Central memory CD8-positive, alpha-beta T cell (primary cell): Measurements from ENCODE around the gene ATP5F1D.
"Not testable (repeated sequence)": the region's sequence is repeated elsewhere in the genome, so short reads cannot be mapped to it uniquely, and the experiment has no call there.

Source experiments
- ATAC-seq: fragments of 150-1000 bp; cut with Tn5 transposase; replicated peaks from 2 replicates; pipeline ENCODE4 v1.10.0; 2022; ENCODE audit warnings: mild to moderate bottlenecking, moderate FRiP score, moderate number of reproducible peaks; ENCODE audit not compliant: poor library complexity, severe bottlenecking; ENCODE audit errors: extremely low read depth
- DNase-seq, 2 donors: peaks; one replicate each; pipeline ENCODE4 v3.0.0; 2021; ENCODE audit warnings: low spot score in 2 of 2
- H3K27ac Mint-ChIP-seq: one replicate; pipeline ENCODE4 v1.8.0; 2022; ENCODE audit warnings: low read depth, mild to moderate bottlenecking, moderate library complexity, mixed read lengths
- H3K27me3 Mint-ChIP-seq: one replicate; pipeline ENCODE4 v1.8.0; 2022; ENCODE audit warnings: mixed read lengths
- H3K36me3 Mint-ChIP-seq: one replicate; pipeline ENCODE4 v1.8.0; 2022; ENCODE audit warnings: mild to moderate bottlenecking, moderate library complexity, mixed read lengths; ENCODE audit not compliant: insufficient read depth
- H3K4me1 Mint-ChIP-seq: one replicate; pipeline ENCODE4 v1.8.0; 2022; ENCODE audit warnings: mixed read lengths
- H3K4me3 Mint-ChIP-seq: one replicate; pipeline ENCODE4 v1.8.0; 2022; ENCODE audit warnings: mild to moderate bottlenecking, moderate library complexity, mixed read lengths
- H3K9me3 Mint-ChIP-seq: one replicate; pipeline ENCODE4 v1.8.0; 2022; ENCODE audit warnings: mixed read lengths

Gene ATP5F1D

DNA sequence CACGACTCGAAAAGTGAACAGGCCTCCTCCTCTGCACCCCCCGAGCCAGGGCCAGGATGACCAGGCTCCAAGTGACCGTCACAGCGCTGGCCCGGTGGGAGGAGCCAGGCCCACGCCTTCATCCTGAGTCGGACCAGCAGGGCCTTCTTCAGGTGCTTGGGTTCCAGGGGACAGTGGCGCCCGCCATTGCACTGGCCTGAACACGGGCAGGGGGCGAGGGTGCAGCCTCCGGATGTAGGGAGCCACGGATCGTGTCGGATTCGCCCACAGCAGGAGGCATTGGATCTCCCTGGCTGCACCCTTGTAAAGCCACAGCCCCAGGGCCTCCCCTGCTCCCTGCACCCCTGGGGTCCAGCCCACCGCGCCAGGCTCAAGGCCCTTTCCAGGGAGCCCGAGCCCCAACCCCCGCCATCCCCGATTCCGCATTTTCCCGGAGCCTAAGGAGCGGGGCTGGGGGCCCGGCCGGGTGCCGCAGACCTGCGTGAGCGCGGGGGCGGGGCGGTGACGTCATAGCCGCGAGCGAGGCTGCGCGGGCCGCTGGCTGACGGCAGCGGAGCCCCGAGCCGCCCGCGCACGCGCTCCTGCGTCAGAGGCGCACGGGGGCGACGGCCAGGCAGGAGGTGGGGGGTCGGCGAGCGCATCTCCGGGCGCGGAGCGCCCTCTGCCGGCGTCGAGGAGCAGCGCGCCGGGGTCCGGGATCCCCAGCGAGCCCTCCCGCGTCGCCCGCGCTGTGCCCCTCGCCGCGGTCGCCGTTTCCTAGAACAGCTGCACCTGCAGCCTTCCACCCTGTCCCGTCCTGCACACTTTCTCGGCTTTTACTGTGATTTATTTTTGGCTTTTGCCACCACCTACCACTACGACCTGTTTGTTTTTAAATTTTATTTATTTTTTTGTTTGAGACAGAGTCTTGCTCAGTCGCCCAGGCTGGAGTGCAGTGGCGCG lies 1.5 kb upstream of the ATP5F1D start:
- Mint-ChIP-seq H3K27ac (peak overlapping the region; percentile 96), H3K9me3 (no peaks in the 10 kb centered on the region), H3K36me3 (peaks cover 9% of the 10 kb centered on the region), H3K27me3 (peaks cover 12% of the 10 kb centered on the region), H3K4me1 (peaks cover 21% of the 10 kb centered on the region), H3K4me3 (peak overlapping the region; percentile 87)
- DNase-seq (peak; percentile 89 to 90), ATAC-seq (peak; percentile 53)

DNA sequence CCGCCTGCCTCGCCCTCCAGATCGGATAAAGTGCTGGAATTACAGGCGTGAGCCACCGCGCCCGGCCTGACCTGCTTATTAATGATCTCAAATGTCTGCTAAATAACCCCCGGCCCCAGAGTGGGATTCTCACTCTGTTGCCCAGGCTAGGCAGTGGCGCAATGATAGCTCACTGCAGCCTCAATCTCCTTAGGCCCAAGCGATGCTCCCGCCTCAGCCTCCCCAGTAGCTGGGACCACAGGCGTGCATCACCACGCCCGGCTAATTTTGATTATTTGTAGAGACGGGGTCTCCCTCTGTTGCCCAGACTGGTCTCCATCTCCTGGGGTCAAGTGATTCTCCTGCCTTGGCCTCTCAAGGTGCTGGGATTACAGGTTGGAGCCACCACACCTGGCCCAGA lies 626 bp upstream of the ATP5F1D start:
- Mint-ChIP-seq H3K4me3 (peak overlapping the region; percentile 87), H3K36me3 (peaks cover 9% of the 10 kb centered on the region), H3K4me1 (peaks cover 21% of the 10 kb centered on the region), H3K27me3 (peaks cover 12% of the 10 kb centered on the region), H3K27ac (peak overlapping the region; percentile 93), H3K9me3 (no peaks in the 10 kb centered on the region)
- ATAC-seq (no peak), DNase-seq (no peak)

DNA sequence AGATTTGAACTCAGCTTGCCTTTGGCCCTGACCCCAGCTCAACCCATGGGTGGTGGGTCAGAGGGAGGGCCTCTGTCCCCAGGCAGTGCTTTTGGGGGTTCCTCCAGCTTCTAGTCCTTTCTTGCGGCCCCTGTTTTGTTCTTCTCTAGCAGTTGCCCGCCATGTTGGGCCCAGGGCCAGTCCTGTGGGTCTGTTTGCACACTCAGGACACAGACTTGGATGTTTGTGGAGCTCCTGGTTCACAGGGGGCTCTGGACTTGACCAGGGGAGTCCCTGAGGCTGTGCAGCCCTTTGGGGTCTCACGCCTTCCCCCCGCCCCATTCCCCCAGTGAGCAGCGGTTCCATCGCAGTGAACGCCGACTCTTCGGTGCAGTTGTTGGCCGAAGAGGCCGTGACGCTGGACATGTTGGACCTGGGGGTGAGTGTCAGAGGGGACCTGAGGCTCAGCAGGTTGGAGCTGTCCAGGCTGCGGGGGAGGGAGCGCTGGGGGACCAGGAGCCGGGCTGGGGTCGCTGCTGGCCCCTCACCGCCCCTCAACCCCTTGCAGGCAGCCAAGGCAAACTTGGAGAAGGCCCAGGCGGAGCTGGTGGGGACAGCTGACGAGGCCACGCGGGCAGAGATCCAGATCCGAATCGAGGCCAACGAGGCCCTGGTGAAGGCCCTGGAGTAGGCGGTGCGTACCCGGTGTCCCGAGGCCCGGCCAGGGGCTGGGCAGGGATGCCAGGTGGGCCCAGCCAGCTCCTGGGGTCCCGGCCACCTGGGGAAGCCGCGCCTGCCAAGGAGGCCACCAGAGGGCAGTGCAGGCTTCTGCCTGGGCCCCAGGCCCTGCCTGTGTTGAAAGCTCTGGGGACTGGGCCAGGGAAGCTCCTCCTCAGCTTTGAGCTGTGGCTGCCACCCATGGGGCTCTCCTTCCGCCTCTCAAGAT lies 2.5 kb downstream of the ATP5F1D start:
- Mint-ChIP-seq H3K27ac (peak overlapping the region; percentile 76), H3K36me3 (peaks cover 18% of the 10 kb centered on the region), H3K4me3 (peak overlapping the region; percentile 48), H3K9me3 (no peaks in the 10 kb centered on the region), H3K27me3 (peaks cover 1% of the 10 kb centered on the region), H3K4me1 (peaks cover 11% of the 10 kb centered on the region)
- DNase-seq = peak; percentile 84 to 85
- peak; percentile 45 for ATAC-seq

DNA sequence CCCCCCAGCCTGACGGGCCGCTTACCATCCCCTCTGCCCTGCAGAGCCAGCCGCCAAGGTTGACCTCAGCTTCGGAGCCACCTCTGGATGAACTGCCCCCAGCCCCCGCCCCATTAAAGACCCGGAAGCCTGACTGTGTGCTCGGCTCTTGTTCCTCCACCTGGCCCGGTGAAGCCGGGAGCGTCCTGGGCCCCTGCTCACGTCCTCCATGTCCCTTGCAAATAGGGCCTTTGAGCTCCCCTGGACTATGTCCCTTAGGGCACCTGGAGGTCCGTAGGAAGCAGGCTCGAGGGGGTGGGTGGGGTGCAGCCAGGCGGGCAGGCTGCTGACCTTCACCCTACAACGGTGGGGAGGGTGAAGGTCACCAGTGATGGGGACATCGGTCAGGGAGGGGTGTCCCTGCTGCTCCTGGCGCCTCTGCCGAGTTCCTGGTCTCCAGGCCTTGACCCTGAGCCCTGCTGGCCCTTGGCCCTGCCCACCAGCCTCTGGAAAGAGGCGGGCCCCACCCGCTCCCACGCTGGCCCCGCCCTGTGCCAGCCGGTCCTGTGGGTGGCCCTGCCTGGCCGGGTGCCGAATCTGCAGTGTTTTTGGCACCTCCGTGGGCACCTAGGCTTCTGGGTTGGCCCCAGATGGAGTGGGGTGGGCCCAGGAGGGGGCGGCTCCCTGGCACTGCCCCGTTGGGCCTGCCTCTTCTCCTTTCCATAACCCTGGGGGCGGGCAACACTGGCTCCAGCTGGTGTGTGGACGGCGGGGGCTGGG lies 3.3 kb downstream of the ATP5F1D start:
- peak overlapping the region; percentile 48 for H3K4me3 Mint-ChIP-seq
- H3K9me3 Mint-ChIP-seq = no peaks in the 10 kb centered on the region
- peaks cover 22% of the 10 kb centered on the region for H3K36me3 Mint-ChIP-seq
- ATAC-seq (no peak), DNase-seq (no peak)
- peaks cover 11% of the 10 kb centered on the region for H3K4me1 Mint-ChIP-seq
- peak overlapping the region; percentile 76 for H3K27ac Mint-ChIP-seq
- H3K27me3 Mint-ChIP-seq = no peaks in the 10 kb centered on the region

DNA sequence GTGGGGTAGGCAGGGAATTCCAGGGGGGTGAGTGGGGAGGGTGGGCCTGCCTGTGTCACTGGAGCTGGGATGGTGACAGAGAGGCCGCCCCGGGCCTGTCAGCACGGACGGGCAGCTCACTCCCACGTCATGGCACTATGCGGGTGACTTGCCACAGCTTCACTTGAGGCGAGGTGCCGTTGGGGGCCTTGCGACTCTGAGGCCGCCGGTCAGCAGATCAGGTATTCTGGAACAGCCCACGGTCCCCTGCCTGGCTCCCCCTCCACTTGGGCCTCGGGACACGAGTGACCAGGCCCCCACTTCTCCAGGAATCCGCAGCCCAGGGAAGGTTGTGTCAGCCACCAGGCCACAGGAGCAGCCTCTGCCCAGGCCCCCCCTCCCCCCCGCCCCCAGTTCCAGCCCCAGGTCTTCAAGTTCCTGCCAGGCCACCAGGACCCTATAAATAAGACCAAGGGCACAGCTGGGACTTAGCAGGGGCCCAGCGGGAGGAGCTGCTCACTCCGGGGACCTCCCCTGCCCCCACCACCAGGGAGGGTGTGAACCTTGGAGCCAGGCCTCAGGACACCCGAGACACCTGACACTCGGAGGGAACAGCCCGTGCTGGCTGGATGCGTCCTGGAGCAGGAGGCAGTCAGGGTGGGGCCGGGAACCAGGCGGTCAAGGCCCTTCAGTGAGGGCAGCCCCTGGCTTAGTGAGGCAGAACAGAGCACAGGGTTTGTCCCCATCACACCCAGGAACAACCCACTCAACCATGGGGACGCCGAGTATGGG lies 4.1 kb downstream of the ATP5F1D start:
- no peak for DNase-seq
- H3K4me3 Mint-ChIP-seq = no peak overlapping the region
- no peaks in the 10 kb centered on the region for H3K9me3 Mint-ChIP-seq
- ATAC-seq = no peak
- H3K27me3 Mint-ChIP-seq = no peaks in the 10 kb centered on the region
- H3K4me1 Mint-ChIP-seq = peaks cover 11% of the 10 kb centered on the region
- H3K27ac Mint-ChIP-seq = no peak overlapping the region
- peaks cover 23% of the 10 kb centered on the region for H3K36me3 Mint-ChIP-seq

DNA sequence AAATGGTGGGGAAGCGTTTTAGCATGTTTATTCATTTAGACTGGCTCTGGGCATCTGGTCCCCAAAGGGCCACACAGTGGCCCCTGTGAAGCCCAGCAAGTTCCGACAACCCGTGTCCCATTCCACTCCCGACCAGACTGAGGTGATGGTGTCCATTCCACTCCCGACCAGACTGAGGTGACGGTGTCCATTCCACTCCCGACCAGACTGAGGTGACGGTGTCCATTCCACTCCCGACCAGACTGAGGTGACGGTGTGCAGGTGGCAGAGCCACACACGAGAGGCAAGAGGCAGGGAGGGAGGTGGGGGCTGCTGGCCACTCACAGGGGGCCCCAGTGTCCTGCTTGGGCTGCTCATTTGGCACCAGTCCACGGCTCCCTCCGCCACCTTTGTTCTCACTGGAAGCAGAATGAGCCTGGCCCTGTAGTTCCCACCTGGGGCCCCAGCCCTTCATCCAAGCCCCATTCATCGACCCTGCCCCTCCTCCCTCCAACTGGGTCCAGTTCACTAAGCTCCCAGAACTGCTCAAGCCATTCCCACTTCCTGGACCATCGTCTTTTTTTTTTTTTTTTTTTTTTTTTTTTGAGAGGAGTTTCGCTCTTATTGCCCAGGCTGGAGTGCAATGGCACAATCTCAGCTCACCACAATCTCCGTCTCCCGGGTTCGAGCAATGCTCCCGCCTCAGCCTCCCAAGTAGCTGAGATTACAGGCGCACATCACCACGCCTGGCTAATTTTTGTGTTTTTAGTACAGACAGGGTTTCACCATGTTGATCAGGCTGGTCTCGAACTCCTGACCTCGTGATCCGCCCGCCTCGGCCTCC lies 4.9 kb downstream of the ATP5F1D start:
- Mint-ChIP-seq H3K36me3 (peaks cover 25% of the 10 kb centered on the region), H3K27ac (peak overlapping the region; percentile 57)
- H3K9me3 Mint-ChIP-seq, DNase-seq, H3K4me3 Mint-ChIP-seq, H3K27me3 Mint-ChIP-seq, H3K4me1 Mint-ChIP-seq, ATAC-seq: not testable (repeated sequence)

DNA sequence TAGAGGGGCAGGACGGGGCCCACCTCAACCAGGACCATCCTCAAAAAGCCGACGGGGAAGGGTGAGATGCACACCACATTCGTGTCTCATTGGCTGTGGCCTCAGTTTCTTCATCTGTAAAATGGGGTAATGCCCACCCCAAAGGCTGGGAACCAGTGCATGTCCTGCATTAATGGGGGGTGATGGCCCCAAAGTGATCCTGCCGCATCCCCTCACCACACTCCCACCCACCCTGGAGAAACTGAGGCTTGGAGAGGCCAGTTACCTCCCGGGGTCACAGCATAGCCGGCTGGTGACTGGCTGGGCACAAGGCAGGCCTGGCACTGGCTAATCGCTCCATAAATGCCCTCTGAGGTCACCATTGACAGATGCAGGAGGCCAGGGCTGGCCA lies 6.2 kb downstream of the ATP5F1D start:
- Mint-ChIP-seq H3K4me1 (peaks cover 11% of the 10 kb centered on the region), H3K4me3 (peak overlapping the region; percentile 69)

DNA sequence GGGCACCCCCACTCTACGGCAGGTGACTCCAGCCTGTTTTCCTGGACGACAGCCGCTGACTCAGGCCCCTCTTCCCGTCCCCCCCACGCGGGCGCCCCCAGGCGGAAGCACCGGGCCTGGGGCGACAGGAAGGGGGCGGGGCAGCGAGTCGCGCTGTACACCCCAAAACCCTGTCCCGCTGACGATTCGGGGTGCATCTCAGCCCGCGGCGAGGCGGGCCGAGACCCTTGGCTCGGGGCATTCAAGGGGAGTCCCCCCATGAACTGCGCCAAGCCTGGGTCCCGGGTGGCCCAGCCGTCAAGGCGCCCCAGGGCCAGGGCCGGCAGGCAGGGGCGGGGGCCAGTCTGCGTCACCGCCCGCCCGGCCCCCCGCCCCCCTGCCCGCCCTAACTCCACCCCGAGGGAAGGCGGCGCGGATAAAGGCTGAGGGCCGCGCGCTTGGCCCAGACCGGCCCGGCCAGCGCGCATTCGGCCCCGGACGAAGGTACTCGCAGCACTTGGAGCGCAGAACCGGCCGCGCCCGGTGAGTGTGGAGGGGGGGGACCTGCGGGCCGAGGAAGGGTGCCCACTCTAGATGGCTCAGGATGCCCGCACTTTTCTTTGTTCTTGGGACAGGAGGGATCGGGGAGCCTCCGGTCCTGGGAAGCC lies 6.7 kb downstream of the ATP5F1D start, which contains the start of gene MIDN:
MIDN (plus strand) TSS at position 445 of the 647 bp plus-strand sequence. CDS start 1,714 bp downstream, outside the sequence.
- no peaks in the 10 kb centered on the region for H3K9me3 Mint-ChIP-seq
- H3K4me1 Mint-ChIP-seq = peaks cover 12% of the 10 kb centered on the region
- H3K4me3 Mint-ChIP-seq = peak within 1 kb of the TSS; percentile 94
- H3K27ac Mint-ChIP-seq = peak within 1 kb of the TSS; percentile 88
- ATAC-seq = peak; percentile 3
- H3K36me3 Mint-ChIP-seq = peaks cover 41% of the 10 kb centered on the region
- DNase-seq = peak; percentile 59 to 66
- H3K27me3 Mint-ChIP-seq = no peaks in the 10 kb centered on the region

More for the DNA sequence above, 6.2 kb downstream of the ATP5F1D start:
- no peak for DNase-seq
- H3K27ac Mint-ChIP-seq = no peak overlapping the region
- ATAC-seq = no peak
- H3K27me3 Mint-ChIP-seq = no peaks in the 10 kb centered on the region
- H3K36me3 Mint-ChIP-seq = peaks cover 37% of the 10 kb centered on the region
- H3K9me3 Mint-ChIP-seq = no peaks in the 10 kb centered on the region

DNA sequence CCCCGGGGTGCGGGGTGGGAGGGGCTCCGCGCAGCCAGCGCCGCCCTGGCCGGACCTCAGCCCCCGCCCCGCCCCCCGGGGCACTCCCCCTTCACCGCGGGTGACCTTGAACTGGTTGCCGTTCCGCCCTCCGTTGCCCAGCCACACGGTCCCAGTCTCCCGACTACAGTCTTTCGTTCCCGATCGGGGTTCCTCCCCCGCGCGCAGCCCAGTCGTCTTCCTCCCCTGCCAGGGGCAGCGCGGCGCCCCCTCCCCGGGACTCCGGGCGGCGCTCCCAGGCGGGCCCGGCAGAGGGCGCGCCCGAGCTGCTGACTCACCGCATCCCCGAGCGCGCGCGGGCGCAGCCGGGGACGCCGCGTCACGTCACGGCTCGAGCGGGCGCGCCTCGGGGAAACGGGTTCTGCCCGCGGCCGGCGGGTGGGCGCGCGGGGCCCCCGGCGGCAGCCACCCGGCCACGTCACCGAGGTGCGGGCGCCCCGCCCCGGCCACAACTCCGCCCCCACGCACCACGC lies 7.3 kb downstream of the ATP5F1D start:
- peak; percentile 81 to 82 for DNase-seq
- peak overlapping the region; percentile 69 for H3K4me3 Mint-ChIP-seq
- peaks cover 17% of the 10 kb centered on the region for H3K4me1 Mint-ChIP-seq
- no peaks in the 10 kb centered on the region for H3K27me3 Mint-ChIP-seq
- peak; percentile 29 for ATAC-seq
- H3K9me3 Mint-ChIP-seq = no peaks in the 10 kb centered on the region
- peaks cover 46% of the 10 kb centered on the region for H3K36me3 Mint-ChIP-seq
- peak overlapping the region; percentile 41 for H3K27ac Mint-ChIP-seq

DNA sequence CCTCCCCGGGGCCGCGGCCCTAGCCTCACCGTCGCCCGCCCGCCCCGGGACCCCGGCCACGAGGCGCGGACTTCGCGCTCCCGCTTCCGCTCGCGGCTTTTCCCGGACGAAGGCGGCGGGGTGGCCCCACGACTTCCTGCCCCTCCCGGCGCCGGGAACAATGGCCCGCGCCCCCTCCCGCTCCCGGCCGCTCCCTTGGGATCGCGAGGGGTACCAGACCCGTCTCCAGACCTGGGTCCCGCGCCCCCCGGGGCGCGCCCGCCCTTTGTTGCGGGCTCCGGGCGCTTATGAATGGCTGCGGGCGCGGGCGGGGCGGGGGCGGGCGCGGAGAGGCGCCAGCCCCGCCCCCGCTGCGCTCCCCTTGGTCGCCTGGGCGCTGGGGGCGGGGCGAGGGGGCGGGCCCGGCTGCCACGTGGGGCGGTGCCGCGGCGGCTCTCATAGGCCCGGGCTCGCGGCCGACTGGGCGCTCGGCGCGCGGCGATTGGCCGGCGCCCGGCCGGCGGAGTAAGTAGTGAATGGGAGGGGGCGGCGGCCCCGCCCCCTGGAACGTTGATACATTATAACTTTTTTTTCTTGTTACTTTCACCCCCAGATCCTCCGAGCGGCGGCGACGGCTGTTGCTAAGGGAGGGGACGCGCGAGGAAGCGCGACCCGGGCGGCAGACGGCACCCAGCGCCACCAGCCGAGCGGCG lies 7.9 kb downstream of the ATP5F1D start:
- Mint-ChIP-seq H3K4me3 (peak overlapping the region; percentile 94), H3K27ac (peak overlapping the region; percentile 88), H3K27me3 (no peaks in the 10 kb centered on the region), H3K36me3 (peaks cover 48% of the 10 kb centered on the region), H3K4me1 (peaks cover 16% of the 10 kb centered on the region), H3K9me3 (no peaks in the 10 kb centered on the region)
- ATAC-seq (peak; percentile 53), DNase-seq (peak; percentile 71 to 93)
